HG03103 (cell line): ENCODE data around the gene PFKL.
"Not testable (repeated sequence)": the region's sequence is repeated elsewhere in the genome, so short reads cannot be mapped to it uniquely, and the experiment has no call there.

Source experiments
- ATAC-seq: cut with Tn5 transposase; IDR thresholded peaks from one replicate; pipeline ENCODE4 v1.9.1; 2021; ENCODE audit warnings: low read depth; ENCODE audit not compliant: unreplicated experiment

PFKL gene

DNA sequence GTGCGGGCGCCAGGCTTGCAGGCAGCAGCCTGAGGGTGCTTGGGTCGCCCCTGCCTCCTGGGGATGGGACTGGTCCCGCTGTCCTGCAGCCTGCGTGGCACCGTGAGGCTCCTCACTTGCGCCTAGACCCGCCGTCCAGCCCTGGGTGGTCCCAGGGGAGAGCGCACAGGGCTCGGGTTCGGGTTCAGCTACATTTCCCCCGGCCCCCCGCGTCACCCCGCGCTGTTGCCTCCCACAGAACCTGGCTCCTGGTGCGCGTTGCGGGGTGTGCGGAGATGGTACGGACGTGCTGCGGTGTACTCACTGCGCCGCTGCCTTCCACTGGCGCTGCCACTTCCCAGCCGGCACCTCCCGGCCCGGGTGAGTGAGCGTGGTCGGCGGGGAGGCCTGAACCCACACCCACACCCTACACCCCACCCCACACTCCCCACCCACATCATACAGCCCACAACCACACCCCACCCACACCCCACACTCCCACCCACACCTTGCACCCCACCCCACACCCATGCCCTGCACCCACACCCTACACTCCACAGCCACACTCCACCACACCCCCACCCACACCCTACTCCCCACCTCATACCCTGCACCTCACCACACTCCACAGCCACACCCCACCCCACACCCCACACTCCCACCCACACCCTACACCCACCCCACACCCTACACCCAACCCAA lies 6.2 kb upstream of the PFKL start:
- ATAC-seq: no peak

- ATAC-seq: no peak
Observed at GRCh38 chr21:44294391-44295162, 5.3 kb upstream of the PFKL start.

- no peak for ATAC-seq
Observed at GRCh38 chr21:44295163-44295573, 4.7 kb upstream of the PFKL start.

GRCh38 chr21:44295646-44296045 lies 4.2 kb upstream of the PFKL start:
- no peak for ATAC-seq

- no peak for ATAC-seq
Observed at GRCh38 chr21:44296103-44296519, 3.7 kb upstream of the PFKL start.

- ATAC-seq: no peak
Observed at GRCh38 chr21:44296916-44297315, 2.9 kb upstream of the PFKL start.

- ATAC-seq: no peak
Observed at GRCh38 chr21:44297525-44298290, 2.1 kb upstream of the PFKL start.

DNA sequence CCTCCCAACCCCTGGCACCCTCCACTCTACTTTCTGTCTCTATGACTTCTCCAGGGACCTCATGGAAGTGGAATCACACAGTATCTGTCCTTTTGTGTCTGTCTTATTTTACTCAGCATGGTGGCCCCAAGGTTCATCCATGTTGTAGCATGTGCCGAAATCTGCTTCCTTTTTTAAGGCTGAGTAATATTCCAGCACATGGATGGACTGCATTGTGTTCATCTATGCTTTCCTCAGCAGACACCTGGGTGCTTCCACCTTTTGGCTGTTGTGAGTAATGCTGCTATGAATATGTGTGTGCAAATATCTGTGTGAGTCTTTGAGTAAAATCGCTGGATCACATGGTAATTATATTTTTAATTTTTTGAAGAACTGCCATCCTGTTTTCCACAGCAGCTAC lies 1.6 kb upstream of the PFKL start:
- ATAC-seq: no peak

DNA sequence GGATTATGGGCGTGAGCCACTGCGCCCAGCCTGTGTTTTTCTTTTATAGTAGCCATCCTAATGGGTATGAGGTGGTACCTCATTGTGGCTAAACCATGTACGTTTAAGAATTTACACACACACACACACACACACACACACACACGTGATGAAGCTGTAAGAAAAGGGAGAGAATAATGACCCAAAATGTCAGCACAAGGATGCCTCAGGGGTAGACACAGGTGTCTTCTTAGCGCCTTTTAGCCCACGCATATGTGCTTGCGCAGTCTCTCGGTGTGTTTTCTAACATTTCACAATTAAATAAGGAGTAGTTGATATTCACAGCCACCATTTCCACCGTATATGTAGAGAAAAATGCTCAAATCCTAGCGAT lies 782 bp upstream of the PFKL start:
- no peak for ATAC-seq

- peak; percentile 14 for ATAC-seq
Observed at GRCh38 chr21:44300262-44300959, 558 bp downstream of the PFKL start.

- no peak for ATAC-seq
Observed at GRCh38 chr21:44301141-44301540, 1.3 kb downstream of the PFKL start.

GRCh38 chr21:44301961-44302406 lies 2.1 kb downstream of the PFKL start:
- ATAC-seq: no peak

GRCh38 chr21:44302573-44303401 lies 2.9 kb downstream of the PFKL start:
- ATAC-seq: not testable (repeated sequence)

GRCh38 chr21:44303490-44303981 lies 3.7 kb downstream of the PFKL start:
- no peak for ATAC-seq

DNA sequence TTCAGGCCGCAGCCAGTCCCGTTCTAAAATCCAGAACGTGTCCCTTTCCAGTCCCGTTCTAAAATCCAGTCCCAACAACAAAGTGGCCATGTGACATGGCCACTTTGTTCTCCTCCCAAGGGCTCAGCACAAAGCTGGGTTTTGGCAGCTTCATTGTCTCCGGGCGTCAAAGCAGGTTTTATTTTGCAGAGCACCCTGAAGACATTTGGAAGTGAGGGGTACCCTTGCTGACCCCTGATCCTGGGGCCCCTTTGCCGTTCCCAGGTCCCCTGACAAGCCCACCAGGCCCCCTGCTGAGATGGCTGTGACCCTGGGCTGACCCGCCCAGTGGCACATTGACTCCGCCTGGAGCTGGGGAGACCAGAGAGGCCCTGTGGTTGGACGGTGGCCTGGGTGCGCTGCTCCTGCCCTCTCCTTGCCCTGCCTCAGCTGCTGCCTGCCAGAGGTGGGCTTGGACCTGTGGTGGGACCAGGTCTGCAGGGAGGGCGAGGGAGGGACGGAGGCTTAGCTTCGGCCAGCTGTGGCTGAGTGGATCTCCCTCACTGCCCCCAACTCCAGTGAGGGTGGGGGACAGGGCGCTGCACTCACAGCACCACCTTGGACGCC lies 4.3 kb downstream of the PFKL start:
- no peak for ATAC-seq

DNA sequence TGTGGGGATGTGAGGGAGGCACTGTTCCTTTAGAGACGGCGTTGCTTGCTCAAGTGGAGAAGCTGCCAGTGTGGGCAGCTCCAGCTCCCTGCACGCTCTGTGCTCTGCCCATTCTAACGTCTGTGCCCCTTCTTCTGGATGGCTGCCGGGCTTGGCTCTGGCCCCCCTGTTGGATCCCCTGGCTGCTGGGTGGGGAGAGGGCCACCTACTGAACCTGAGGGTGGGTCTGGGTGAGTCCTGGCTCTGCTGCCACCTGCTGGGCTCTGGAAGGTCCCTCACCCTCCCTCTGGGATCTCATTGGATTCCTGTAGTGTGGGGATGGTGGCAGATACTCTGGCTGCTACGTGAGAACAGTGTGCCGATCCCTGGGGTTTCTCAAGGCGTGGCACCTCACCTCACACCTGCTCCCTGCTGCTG lies 5.0 kb downstream of the PFKL start:
- ATAC-seq: no peak

GRCh38 chr21:44305691-44306090 lies 5.8 kb downstream of the PFKL start:
- ATAC-seq: no peak

GRCh38 chr21:44306936-44307704 lies 7.3 kb downstream of the PFKL start:
- ATAC-seq: no peak
